Prostate gland (tissue), 2 donors: ENCODE results near the gene BICD1. TPM values are rescaled to one million over a fixed set of nuclear protein-coding genes. Genes with fewer than 3 reads are reported as not detected.

Experiments used
- DNase-seq: peaks from one replicate; pipeline ENCODE4 v3.0.0-alpha.2; 2019; ENCODE audit warnings: low spot score
- H3K27ac ChIP-seq, 2 donors: fragments of 200-600 bp; sonication (generic); 2 replicates each; pipeline ENCODE4 v1.5.1; 2017 to 2019
- H3K27me3 ChIP-seq: fragments of 200-600 bp; sonication (generic); replicated peaks from 2 replicates; pipeline ENCODE4 v1.5.1; 2019; ENCODE audit not compliant: insufficient read depth
- H3K36me3 ChIP-seq, 2 donors: fragments of 200-600 bp; sonication (generic); 1 replicate in 1 of 2; 2 replicates in 1 of 2; pipeline versions ENCODE4 v1.5.1 to v1.8.1; 2017 to 2019
- H3K4me1 ChIP-seq: fragments of 200-600 bp; sonication (generic); replicated peaks from 2 replicates; pipeline ENCODE4 v1.5.1; 2019
- H3K4me3 ChIP-seq, 2 donors: fragments of 200-600 bp; sonication (generic); 2 replicates each; pipeline ENCODE4 v1.5.1; 2017 to 2019
- H3K9me3 ChIP-seq: fragments of 200-600 bp; sonication (generic); 2 replicates; pipeline ENCODE4 v1.5.1; 2017
- POLR2A ChIP-seq: fragments of 450-650 bp; IDR thresholded peaks from one replicate; pipeline ENCODE4 v1.6.1; 2016; ENCODE audit warnings: antibody characterized with exemption, mild to moderate bottlenecking
- POLR2AphosphoS5 ChIP-seq: sonication (generic); formaldehyde crosslinking; IDR thresholded peaks from one replicate; pipeline ENCODE4 v1.6.1; 2017; ENCODE audit warnings: antibody characterized with exemption
- WGBS: methylation state at CpG from one replicate; pipeline ENCODE4 v1.1.5; 2018; 5-methylcytosine and 5-hydroxymethylcytosine counted together
- intact Hi-C: fragments of 100-400 bp; cut with DNase I; formaldehyde crosslinking; loops from one replicate; pipeline ENCODE4 v1.14.2; 2022
- total RNA-seq, 2 donors: library from RNA; depleted of rRNA; stranded (reverse); fragments of >200 nt; gene quantifications; one replicate each; pipeline ENCODE4 v1.1.0, GENCODE V29; 2016
- TF ChIP-seq, protein P1 (sequence below), 4 experiments: fragments of 200-600 bp in 2 of 4; fragments of 450-650 bp in 2 of 4; sonication (generic) in 2 of 4; IDR thresholded peaks; 1 replicate in 3 of 4; 2 replicates in 1 of 4; pipeline ENCODE4 v1.5.1; 2016 to 2019; ENCODE audit warnings: antibody characterized with exemption in 4 of 4, mild to moderate bottlenecking in 2 of 4, moderate library complexity in 2 of 4

The BICD1 gene
- total RNA-seq, 2 donors from 2014 or later = 8.6 to 26.2 TPM

DNA sequence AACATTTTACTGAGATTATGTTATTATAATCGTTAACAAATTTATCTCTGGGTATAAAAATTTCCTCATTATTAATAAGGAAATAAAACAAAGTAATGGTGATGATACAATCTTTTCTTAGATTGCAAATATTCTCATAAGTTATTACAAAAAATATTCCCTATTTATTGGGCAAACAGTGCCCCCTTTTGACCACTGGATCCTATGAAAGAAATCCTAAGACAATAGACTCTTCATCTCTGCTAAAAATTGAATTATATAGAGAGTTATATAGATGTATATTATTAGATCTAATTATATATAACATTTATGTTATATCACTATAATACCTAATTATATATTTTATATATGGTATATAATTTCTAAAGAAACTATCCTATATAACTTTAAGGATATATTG, 198.5 kb downstream of the BICD1 start:
- 64% methylated on average over 1 of the region's 1 CpG for WGBS
- Histone ChIP-seq H3K27me3 (no peaks in the 10 kb centered on the region), H3K9me3 (no peaks in the 10 kb centered on the region), H3K4me1 (no peaks in the 10 kb centered on the region), H3K4me3 (no peak overlapping the region), H3K27ac (no peak overlapping the region), H3K36me3 (no peaks in the 10 kb centered on the region)
- TF ChIP-seq, protein P1, sequence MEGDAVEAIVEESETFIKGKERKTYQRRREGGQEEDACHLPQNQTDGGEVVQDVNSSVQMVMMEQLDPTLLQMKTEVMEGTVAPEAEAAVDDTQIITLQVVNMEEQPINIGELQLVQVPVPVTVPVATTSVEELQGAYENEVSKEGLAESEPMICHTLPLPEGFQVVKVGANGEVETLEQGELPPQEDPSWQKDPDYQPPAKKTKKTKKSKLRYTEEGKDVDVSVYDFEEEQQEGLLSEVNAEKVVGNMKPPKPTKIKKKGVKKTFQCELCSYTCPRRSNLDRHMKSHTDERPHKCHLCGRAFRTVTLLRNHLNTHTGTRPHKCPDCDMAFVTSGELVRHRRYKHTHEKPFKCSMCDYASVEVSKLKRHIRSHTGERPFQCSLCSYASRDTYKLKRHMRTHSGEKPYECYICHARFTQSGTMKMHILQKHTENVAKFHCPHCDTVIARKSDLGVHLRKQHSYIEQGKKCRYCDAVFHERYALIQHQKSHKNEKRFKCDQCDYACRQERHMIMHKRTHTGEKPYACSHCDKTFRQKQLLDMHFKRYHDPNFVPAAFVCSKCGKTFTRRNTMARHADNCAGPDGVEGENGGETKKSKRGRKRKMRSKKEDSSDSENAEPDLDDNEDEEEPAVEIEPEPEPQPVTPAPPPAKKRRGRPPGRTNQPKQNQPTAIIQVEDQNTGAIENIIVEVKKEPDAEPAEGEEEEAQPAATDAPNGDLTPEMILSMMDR (IDR thresholded peaks at IDR 0.05) = peak in 1 of 4 experiments; percentile 41
- TF ChIP-seq POLR2AphosphoS5 = no peak
- TF ChIP-seq POLR2A = no peak
- intact Hi-C loops = no loop called here
- no peak for DNase-seq

DNA sequence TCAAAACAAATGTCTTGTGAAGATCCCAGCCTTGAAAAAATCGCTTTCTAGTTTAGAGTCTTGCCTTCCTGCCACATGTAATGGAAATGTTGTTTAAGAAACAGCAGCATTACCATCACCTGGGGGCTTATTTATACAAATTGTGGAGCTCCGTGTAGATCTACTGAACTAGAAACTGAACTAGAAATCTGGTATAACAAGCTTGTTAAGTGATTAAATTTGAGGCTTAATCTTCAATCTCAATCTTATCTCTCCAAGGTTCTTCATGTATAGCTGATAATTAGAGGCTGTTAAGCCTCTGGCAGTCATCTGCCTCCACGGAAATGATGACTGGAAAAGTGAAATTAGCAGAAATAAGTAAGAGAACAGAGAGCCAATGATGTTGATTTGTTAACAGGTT, 200.7 kb downstream of the BICD1 start:
- no peaks in the 10 kb centered on the region for H3K4me1 ChIP-seq
- H3K36me3 ChIP-seq = no peaks in the 10 kb centered on the region
- H3K4me3 ChIP-seq = no peak overlapping the region
- TF ChIP-seq POLR2AphosphoS5 (no peak), POLR2A (no peak)
- TF ChIP-seq, protein P1 (IDR thresholded peaks at IDR 0.05) = no peak
- no peak for DNase-seq
- no peaks in the 10 kb centered on the region for H3K9me3 ChIP-seq
- 65% methylated on average over 3 of the region's 3 CpGs for WGBS
- intact Hi-C loops = no loop called here
- H3K27me3 ChIP-seq = no peaks in the 10 kb centered on the region
- H3K27ac ChIP-seq = no peak overlapping the region

- no peaks in the 10 kb centered on the region for H3K9me3 ChIP-seq
- WGBS = 63% methylated on average over 10 of the region's 10 CpGs
- TF ChIP-seq POLR2A (no peak), POLR2AphosphoS5 (no peak)
- TF ChIP-seq, protein P1 (IDR thresholded peaks at IDR 0.05) = no peak
- H3K27ac ChIP-seq = no peak overlapping the region
- H3K36me3 ChIP-seq = no peaks in the 10 kb centered on the region
- H3K27me3 ChIP-seq = no peaks in the 10 kb centered on the region
- DNase-seq = no peak
- no peak overlapping the region for H3K4me3 ChIP-seq
- intact Hi-C loops = loop anchor here (5.0 kb wide), 2 partner anchors 253 to 653 kb away; partner anchors contain the start of gene ETFBKMT
- no peaks in the 10 kb centered on the region for H3K4me1 ChIP-seq
These were observed 203.4 kb downstream of the BICD1 start for GRCh38 chr12:32309811-32310736.

DNA sequence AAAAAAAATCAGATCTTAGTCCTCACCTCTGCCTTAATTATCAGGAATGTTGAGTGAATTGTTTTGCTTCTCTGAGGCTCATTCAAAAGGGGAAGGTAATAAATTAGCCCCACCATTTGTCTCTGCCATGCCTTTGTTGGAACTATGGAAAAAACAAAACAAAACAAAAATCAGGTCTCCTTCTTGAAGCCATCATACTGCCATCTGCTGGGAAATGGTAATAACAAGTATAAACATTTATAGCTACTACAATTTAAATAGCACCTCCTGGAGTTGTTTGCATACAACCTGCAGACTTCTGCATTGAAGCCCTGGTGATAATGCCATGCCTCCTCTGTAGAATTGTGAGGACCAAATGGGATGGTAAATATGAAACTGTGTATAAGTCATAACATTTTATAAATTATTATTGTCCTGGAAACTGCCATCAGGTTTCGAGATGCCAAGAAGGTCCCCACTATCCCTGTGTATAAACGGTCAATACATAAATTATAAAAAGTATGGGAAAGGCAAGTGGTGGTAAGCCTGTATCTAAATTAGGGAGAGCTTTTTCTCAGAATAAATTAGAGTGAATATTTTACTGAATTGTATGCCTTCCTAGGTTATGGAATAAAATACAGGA, 205.5 kb downstream of the BICD1 start:
- intact Hi-C loops = loop anchor here (5.0 kb wide), 2 partner anchors 255 to 655 kb away; partner anchors contain the start of gene ETFBKMT
- Histone ChIP-seq H3K4me1 (no peaks in the 10 kb centered on the region), H3K36me3 (no peaks in the 10 kb centered on the region), H3K9me3 (no peaks in the 10 kb centered on the region), H3K27me3 (no peaks in the 10 kb centered on the region), H3K27ac (no peak overlapping the region), H3K4me3 (no peak overlapping the region)
- 71% methylated on average over 2 of the region's 2 CpGs for WGBS
- TF ChIP-seq POLR2AphosphoS5 (no peak), POLR2A (no peak)
- TF ChIP-seq, protein P1 (IDR thresholded peaks at IDR 0.05) = peak in 3 of 4 experiments; percentile 55 to 65 (median 60)
- DNase-seq = peak; percentile 5
